ENCODE results near the gene KRTAP10-1.
"Not testable (repeated sequence)": the region's sequence is repeated elsewhere in the genome, so short reads cannot be mapped to it uniquely, and the experiment has no call there.

Gene KRTAP10-1

DNA sequence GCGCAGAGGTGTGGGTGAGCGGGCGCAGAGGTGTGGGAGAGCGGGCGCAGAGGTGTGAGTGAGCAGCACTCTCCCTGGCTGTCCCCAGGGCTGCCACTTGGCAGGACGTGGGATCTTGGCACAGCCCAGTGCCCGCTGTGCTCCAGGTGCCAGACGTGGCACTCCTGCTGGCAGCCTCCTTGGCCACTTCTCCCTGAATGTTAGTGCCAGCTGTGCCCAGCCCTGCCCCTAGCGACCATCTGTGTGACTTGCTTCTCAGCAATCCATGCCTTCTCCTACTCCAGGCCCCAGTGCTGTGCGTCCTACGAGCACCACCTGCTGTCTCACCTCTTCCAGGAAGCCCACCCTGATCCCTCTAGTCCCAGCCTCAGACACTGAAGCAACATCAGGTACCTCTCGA, 30.5 kb downstream of the KRTAP10-1 start:
- H3K4me3 ChIP-seq (ENCODE audit: low read length) = no peak overlapping the region
- DNase-seq (ENCODE audit: low read depth, low spot score) = peak; percentile 54

DNA sequence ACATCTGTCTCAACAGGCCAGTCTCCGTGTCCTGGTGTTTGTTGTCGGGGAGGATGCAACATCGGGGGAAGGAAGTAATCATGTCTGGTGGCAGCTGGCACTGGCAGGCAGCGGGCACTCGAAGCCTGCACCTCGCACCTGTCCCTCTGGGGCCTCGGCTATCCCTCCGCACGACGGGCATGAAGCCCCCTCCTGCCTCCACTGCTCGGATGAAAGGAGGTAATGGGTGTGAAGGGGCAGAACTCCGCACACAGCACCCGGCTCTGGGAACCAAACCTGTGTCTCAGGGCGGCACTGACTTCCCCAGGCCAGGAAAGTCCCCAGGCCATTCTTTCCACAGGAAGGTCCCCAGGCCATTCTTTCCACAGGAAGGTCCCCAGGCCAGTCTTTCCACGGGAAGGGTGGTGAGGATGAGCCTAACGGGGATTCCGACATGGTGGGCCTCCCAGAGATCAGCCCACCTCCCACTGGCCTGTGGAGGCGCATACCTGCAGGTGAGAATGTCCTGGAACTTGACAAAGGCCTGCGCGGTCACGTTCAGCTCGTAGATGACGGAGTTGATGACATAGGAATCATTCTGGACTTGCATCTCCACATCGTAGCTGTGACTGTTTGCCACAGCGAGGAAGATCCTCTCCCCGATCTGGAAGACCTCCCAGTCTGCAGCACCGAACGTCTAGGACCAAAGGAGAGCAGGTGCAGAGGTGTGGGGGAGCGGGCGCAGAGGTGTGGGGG, 31.1 kb downstream of the KRTAP10-1 start:
- no peak overlapping the region for H3K4me3 ChIP-seq (ENCODE audit: low read length)

DNA sequence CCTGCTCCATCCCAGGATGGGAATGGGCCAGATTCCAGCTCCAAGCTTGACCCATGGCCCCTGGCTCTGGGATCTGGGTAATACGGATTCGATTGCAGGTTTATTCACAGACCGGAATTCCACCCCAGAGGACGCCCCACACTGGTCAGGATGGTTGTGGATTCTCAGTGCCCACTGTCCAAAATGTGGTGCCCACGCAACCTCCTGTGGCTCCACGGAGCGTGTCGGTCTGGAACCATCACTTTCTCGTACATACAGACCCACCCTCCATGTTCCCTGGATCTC, 31.6 kb downstream of the KRTAP10-1 start:
- no peak for DNase-seq (ENCODE audit: low read depth, low spot score)
- H3K4me3 ChIP-seq (ENCODE audit: low read length) = no peak overlapping the region

More for the DNA sequence above, 31.1 kb downstream of the KRTAP10-1 start:
- DNase-seq (ENCODE audit: low read depth, low spot score) = no peak

DNA sequence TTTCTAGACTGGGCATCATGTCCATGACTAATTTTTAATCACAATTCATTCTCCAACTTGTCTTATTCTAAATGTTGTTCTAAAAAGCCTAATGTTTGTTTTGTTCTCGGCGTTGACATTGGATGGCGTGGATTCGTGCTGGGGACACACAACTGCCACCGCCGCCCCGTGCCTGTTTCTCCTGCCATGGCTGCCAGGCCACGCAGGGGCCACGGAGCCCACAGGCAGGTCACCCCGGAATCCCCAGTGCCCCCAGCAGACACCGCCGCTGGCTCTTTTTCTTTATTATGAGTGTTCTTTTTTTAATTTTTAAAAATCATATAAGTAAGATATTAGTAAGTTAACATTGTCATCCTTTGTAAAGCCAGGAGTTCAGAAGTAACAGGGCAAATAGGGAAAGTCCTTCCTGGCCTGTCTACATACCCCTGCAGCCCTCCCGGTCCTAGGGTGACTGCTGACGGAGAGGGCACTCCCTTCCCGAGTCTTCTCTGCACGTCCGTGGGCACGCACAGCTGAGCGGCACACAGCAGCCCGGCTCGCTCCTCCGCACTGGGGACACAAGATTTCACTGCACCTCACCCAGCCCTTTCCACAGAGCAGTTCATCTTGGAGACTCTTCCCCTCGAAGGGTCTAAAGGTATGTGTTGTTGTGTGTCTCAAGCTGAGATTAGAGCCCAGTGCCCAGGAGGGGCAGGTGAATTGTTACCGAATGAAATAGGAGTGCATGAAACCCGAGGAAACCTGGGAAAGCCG, 32.1 kb downstream of the KRTAP10-1 start:
- no peak overlapping the region for H3K4me3 ChIP-seq (ENCODE audit: low read length)
- DNase-seq (ENCODE audit: low read depth, low spot score) = no peak

DNA sequence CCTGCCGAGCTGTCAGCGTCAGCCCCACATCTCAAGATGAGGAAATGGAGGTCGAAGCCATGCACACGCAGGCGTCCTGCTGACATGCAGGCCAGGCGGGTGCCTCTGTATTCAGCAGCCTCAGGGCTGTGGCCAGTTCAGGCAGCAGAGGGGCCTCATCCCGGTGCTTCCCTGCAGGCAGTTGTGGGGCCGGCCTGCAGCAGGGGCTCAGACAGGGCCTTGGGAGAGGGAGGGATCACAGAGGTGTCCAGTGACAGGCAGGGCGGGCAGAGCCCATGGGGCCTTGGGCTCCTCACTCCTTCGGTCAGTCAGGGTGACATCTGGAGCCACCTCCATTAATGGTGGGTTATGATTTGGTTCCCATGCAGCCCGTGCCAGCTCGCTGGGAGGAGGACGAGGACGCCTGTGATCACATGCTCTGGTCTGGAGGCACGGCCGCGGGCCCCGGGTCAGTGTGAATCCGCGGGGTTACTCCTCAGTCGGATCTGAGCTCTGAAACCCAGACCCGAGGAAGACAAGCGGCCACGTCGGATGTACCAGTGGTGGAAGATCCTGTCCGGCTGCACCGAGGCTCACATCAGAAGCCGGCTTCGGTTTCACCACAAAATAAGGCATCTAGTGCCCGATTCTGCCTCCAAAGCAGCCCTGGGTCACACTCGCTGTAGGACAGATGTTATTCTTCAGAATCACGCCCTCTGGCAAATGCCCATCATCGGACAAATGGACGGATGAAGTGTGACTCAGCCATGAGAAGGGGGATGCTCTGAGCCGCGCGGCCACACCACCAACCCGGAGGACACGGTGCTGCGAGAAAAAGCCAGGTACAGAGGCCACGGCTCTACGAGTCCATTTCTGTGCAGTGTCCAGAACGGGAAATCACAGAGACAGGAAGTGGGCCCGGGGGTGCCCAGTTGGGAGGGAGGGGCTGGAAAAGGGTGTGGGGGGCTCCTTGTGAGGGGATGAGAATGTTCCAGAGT, 33.4 kb downstream of the KRTAP10-1 start:
- no peak overlapping the region for H3K4me3 ChIP-seq (ENCODE audit: low read length)
- DNase-seq (ENCODE audit: low read depth, low spot score) = no peak

DNA sequence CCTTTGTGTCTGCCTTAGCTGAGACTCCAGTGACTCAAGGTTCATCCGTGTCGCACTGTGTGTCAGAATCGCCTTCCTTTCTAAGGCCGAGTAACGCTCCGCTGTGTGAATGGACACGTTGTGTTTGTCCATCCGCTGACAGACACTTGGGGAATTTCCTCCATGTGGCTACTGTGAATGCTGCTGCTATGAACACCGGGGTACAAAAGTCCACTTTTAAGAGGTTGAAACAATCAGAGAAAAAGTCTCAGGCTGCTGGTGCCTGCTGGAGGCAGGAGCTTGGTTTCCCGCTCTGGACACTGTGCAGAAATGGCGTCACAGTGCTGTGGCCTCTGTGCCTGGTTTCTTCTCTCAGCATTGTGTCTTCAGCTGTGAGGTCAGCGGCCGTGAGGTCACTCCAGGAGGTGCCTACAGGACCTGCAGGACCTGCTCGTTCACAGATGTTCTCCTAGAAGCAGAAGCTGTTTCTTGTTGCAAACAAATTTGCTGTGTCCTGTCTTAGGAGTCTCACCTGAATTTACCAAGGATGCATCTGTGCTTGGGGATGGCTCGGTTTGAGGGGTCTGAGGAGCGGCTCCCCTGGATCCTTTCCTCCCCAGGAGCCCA, 34.2 kb downstream of the KRTAP10-1 start:
- H3K4me3 ChIP-seq (ENCODE audit: low read length) = no peak overlapping the region
- no peak for DNase-seq (ENCODE audit: low read depth, low spot score)

DNA sequence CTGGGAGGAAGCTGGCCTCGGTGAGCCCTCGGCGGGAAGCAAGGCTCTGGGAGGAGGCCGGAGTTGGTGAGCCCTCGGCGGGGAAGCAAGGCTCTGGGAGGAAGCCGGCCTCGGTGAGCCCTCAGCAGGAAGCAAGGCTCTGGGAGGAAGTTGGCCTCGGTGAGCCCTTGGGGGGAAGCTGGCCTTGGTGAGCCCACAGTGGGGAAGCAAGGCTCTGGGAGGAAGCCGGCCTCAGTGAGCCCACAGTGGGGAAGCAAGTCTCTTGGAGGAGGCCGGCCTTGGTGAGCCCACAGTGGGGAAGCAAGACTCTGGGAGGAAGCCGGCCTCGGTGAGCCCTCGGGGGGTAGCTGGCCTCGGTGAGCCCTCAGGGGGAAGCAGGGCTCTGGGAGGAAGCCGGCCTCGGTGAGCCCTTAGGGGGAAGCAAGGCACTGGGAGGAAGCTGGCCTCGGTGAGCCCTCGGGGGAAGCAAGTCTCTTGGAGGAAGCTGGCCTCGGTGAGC, 36.0 kb downstream of the KRTAP10-1 start:
- no peak for DNase-seq (ENCODE audit: low read depth, low spot score)

DNA sequence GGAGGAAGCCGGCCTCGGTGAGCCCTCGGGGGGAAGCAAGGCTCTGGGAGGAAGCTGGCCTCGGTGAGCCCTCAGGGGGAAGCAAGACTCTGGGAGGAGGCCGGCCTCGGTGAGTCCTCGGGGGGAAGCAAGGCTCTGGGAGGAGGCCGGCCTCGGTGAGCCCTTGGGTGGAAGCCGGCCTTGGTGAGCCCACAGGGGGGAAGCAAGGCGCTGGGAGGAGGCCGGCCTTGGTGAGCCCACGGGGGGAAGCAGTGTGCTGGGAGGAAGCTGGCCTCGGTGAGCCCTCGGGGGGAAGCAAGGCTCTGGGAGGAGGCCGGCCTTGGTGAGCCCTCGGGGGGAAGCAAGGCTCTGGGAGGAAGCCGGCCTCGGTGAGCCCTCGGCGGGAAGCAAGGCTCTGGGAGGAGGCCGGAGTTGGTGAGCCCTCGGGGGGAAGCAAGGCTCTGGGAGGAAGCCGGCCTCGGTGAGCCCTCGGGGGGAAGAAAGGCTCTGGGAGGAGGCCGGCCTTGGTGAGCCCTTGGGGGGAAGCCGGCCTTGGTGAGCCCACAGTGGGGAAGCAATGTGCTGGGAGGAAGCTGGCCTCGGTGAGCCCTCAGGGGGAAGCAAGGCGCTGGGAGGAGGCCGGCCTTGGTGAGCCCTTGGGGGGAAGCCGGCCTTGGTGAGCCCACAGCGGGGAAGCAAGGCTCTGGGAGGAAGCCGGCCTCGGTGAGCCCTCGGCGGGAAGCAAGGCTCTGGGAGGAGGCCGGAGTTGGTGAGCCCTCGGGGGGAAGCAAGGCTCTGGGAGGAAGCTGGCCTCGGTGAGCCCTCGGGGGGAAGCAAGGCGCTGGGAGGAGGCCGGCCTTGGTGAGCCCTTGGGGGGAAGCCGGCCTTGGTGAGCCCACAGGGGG, 36.7 kb downstream of the KRTAP10-1 start:
- H3K4me3 ChIP-seq (ENCODE audit: low read length); DNase-seq (ENCODE audit: low read depth, low spot score): not testable (repeated sequence)

More for the DNA sequence above, 36.0 kb downstream of the KRTAP10-1 start:
- no peak overlapping the region for H3K4me3 ChIP-seq (ENCODE audit: low read length)

DNA sequence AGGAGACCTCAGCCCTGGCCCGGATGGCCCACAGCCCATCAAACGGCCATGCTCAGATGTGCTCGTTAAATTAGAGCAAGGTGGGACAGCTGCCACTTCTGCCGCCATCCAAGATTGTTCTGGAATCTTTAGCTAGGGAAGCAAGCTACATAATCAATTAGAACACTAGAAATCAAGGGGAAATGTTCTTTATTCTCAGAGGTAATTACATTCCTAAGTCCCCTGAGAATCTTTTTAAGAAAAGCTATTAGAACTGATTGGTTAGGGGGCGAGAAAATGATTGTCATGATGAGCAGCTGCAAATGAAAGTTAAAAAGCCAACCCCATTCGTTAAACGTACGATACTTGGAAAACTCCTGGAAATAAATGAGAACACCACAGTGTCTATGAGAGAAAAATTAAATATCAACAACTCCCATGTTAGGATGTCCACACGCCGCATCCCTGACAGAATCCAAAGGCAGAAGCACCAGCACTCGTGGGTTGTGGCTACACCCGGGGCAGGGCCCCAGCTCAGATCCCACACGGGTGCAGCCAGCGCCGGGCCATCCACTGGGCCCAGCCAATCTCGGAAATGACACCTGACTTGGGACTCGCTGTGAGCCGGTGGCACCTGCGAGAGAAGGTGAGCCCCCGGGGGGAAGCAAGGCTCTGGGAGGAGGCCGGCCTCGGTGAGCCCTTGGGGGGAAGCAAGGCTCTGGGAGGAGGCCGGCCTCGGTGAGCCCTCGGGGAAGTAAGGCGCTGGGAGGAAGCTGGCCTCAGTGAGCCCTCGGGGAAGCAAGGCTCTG, 37.6 kb downstream of the KRTAP10-1 start:
- no peak overlapping the region for H3K4me3 ChIP-seq (ENCODE audit: low read length)
- no peak for DNase-seq (ENCODE audit: low read depth, low spot score)

DNA sequence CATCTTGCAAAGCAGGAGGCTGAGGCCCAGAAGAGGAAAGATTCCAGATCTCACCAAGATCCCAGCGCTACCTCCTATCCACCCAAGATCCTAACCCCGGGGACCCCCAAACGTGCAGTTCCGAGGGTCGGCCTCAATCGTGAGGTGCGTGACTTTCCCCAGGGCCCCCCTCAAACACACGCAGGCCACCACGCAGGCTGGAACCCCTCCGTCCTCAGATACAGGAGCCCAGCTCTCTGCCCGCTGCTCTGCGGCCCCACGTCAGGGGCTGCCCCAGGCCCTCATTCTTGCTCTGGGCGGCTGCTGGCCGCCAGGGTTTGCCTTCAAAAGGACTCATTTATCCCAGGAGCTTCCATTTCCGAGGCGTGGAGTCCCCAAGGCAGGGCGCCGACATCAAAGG, 39.9 kb downstream of the KRTAP10-1 start:
- DNase-seq (ENCODE audit: low read depth, low spot score) = no peak
- H3K4me3 ChIP-seq (ENCODE audit: low read length) = no peak overlapping the region

DNA sequence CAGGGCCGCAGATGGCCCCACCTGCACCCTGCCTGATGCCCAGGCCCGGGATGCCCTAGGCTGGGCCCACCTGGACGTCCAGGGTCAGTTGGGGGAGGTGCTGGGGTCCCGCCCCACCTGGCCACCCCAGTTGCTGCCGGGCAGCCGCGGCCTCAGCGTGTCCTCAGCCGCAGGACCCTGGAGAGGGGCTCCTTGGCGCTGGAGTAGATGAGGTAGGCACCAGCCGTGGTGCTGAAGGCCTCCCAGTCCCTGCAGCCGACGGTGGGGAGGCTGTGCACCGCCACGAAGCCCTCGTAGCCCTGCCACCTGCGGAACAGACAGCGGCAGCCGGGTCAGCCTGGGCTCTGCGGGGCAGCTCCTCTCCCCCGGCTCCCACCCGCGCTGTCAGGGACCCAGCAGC, 40.4 kb downstream of the KRTAP10-1 start:
- DNase-seq (ENCODE audit: low read depth, low spot score) = no peak
- no peak overlapping the region for H3K4me3 ChIP-seq (ENCODE audit: low read length)

DNA sequence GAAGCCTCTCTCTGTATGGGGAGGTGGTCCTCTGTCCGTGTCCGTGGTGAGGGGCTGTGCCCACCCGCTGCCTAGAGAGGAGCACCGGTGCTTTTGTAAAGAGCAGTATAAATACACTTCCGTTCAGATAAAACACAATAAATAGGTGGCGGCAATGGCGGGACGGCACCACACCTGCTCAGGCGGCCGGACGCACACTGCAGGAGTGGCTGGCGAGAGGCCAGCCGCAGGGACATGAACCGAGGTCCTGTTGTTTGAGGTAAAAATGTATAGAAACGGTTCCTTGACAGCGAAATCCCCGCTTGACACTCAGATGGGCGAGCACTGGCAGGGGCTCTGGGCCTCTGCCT, 40.8 kb downstream of the KRTAP10-1 start:
- no peak overlapping the region for H3K4me3 ChIP-seq (ENCODE audit: low read length)
- DNase-seq (ENCODE audit: low read depth, low spot score) = no peak

DNA sequence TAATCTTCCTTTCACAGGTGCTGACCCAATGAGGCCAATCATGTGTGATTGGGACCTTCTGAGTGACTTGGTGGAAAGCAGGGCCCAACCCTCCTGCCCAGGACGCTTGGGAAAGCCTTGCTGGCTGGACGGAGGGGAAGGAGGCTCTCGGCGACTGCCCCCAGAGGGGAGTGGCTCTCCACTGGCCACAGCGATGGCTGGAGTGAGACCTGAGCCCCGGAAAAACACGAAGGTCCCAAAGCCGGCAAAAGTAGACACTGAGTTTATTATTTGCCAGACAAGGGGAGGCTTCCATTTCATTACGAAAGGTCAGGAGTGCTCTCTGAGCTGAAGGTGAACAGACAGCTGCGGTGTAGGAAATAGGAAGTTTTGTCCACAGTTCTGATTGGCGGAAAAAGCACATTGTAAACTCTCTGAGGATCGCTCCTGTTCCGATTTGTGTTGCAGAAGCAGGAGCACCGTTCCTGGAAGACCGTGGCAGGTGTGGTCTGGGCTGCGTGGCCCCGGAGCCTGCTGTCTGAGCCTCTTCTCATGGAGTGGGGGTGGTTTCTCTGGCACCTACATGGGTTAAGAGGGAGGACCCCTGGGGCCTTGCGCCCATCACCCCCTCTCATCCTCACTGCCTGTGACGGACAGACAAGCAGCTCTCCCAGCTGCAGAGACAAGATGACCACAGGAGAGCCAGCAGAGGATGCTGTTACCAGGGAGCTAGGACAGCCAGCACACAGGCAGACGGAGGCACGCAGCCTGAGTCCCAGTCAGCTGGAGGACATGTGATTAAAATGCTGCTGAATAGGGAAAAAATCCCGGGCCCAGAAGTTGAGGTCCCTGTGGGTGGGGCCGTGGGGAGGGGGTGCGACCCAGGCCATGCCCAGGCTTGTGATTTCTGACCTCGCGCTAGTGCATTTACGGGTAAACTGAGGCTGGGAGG, 41.5 kb downstream of the KRTAP10-1 start:
- no peak overlapping the region for H3K4me3 ChIP-seq (ENCODE audit: low read length)
- no peak for DNase-seq (ENCODE audit: low read depth, low spot score)

DNA sequence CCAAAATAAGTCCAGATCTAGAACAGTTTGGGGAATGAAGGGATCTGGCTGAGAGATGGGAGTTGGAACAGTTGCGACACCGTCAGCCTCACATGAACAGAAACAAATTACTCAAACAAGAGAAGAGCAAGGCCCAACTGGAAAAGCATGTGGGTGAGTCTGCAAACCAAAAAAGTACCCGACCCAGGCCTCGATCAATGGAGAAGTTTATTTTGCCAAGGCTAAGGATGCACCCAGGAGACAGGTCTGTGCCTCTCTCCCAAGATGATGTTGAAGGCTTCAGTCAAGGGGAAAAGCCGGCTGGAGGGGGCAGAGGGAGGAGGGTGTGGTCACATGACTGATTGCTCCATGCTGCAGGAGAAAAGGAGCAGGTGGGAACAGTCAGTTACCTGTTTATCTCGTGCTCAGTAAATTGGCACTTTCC, 42.3 kb downstream of the KRTAP10-1 start:
- H3K4me3 ChIP-seq (ENCODE audit: low read length) = no peak overlapping the region

DNA sequence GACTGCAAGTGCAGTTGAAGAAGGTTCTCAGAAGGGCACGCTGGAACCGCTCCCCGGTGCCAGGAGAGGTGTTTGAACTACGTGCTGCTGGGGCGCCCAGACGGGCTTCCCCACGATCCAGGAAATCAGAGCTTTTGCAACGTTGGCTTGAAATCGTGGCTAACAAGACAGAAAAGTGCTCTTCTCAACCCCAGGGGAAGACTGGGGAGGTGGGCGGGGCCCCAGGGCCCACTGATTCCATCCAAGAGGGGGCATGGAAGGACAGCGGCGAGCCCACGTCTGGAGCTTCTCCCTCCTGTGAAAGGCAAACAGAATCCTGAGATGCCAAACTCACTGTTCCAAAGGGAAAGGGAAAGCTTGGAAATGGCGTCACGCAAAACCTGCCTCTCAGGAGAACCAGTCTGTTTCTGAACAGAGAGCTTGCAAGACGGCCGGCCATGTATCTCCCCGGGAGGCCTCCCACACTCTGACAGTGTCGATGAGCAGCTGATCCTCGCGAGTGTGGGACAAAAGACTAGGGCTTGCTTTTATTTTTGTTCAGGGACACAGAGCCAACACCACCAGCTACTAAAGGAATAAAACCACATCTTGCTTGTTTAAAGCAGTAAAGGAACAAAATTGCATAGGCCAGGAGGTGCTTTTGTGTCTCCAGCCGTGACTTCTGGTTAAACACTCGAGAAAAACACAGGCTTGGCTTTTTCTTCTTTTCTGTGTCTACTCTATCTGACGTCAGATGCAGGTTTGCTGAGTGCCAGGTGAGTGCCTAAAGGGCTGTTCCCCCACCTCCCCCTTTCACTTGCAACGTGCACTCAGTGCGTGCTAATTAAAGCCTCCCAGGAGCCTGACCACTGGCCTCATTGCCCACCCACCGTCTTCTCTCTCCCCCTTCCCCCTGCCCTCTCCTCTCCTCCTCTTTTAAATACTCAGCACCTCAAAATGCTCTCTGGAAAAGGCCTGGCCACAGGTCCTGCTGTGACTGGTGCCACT, 43.1 kb downstream of the KRTAP10-1 start:
- no peak for DNase-seq (ENCODE audit: low read depth, low spot score)
- H3K4me3 ChIP-seq (ENCODE audit: low read length) = no peak overlapping the region

More for the DNA sequence above, 42.3 kb downstream of the KRTAP10-1 start:
- no peak for DNase-seq (ENCODE audit: low read depth, low spot score)

Measured in Jurkat, Clone E6-1 (cell line).